Panc1 (cell line): ENCODE measurements around the gene UNKL. TPM values are rescaled to one million over a fixed set of nuclear protein-coding genes. Genes with fewer than 3 reads are reported as not detected.

Experiments used
- ATAC-seq: fragments of 200-7000 bp; cut with Tn5 transposase; 2 replicates; pipeline ENCODE4 v1.9.1; 2020; ENCODE audit warnings: mild to moderate bottlenecking, moderate library complexity
- BruUV-seq: library from RNA; stranded (reverse); fragments of 400-500 nt; replicated peaks from 2 replicates; lab custom pipeline; 2021; lab: Mats Ljungman, UMichigan
- CTCF ChIA-PET: fragments of 300-600 bp; sonication (Branson Sonifier 250); formaldehyde crosslinking; loops from one replicate; lab custom pipeline; 2022; ENCODE audit warnings: antibody characterized with exemption; lab: Charles Lee
- POLR2A ChIA-PET: fragments of 300-600 bp; sonication (Branson Sonifier 250); formaldehyde crosslinking; loops from one replicate; lab custom pipeline; 2022; ENCODE audit warnings: antibody characterized with exemption; lab: Charles Lee
- DNase-seq: peaks from one replicate; pipeline ENCODE4 v3.0.0-alpha.2; 2010; ENCODE audit warnings: low read depth, low spot score
- H3K27ac ChIP-seq: 2 replicates; pipeline ENCODE4 v1.5.1; 2011; ENCODE audit warnings: mild to moderate bottlenecking, low read length, inconsistent platforms
- H3K27me3 ChIP-seq: fragments of 200-500 bp; sonication (Bioruptor generic); 2 replicates; pipeline ENCODE4 v1.6.0; 2014; ENCODE audit warnings: low read length, inconsistent platforms; ENCODE audit not compliant: control insufficient read depth, insufficient read depth
- H3K36me3 ChIP-seq: fragments of 200-500 bp; sonication (Bioruptor generic); 2 replicates; pipeline ENCODE4 v1.5.1; 2014; ENCODE audit warnings: inconsistent platforms, mild to moderate bottlenecking, low read length, moderate library complexity; ENCODE audit not compliant: control insufficient read depth, insufficient read depth
- H3K4me1 ChIP-seq: 2 replicates; pipeline ENCODE4 v1.5.1; 2011; ENCODE audit warnings: inconsistent platforms, mild to moderate bottlenecking, low read length, moderate library complexity; ENCODE audit not compliant: control insufficient read depth, insufficient read depth
- H3K4me3 ChIP-seq, 2 experiments: 2 replicates each; pipeline ENCODE4 v1.5.1; 2011 to 2012; ENCODE audit warnings: low read depth in 2 of 2, low read length in 2 of 2, mild to moderate bottlenecking in 2 of 2, inconsistent platforms in 1 of 2, moderate library complexity in 1 of 2
- H3K9me3 ChIP-seq: fragments of 200-500 bp; sonication (Bioruptor generic); 2 replicates; pipeline ENCODE4 v1.5.1; 2014; ENCODE audit warnings: low read depth, mild to moderate bottlenecking, inconsistent platforms, low read length, moderate library complexity; ENCODE audit not compliant: control insufficient read depth, insufficient read depth
- CTCF ChIP-seq: fragments of 450-650 bp; IDR thresholded peaks from 2 replicates; pipeline ENCODE4 v1.5.1; 2017; ENCODE audit warnings: mild to moderate bottlenecking
- POLR2AphosphoS5 ChIP-seq: IDR thresholded peaks from 2 replicates; pipeline ENCODE4 v1.6.1; 2012; ENCODE audit warnings: mild to moderate bottlenecking, low read depth, low read length, moderate library complexity
- SIN3A ChIP-seq: IDR thresholded peaks from 2 replicates; pipeline ENCODE4 v1.6.1; 2012; ENCODE audit warnings: low read depth, mild to moderate bottlenecking, low read length, moderate library complexity, borderline replicate concordance; ENCODE audit not compliant: insufficient read depth
- TCF7L2 ChIP-seq: IDR thresholded peaks from 2 replicates; pipeline ENCODE4 v1.6.1; 2011; ENCODE audit warnings: mild to moderate bottlenecking, low read depth, low read length, inconsistent platforms
- in situ Hi-C: cut with HindIII; loops from 2 replicates; pipeline ENCODE4 v1.10.0; 2016; ENCODE audit warnings: low sequenced_read_pairs, low pct_unique_long_range_greater_than_20kb
- intact Hi-C: fragments of 100-400 bp; cut with micrococcal nuclease; formaldehyde crosslinking; loops from one replicate; pipeline ENCODE4 v1.10.0; 2022; ENCODE audit not compliant: unreplicated experiment
- total RNA-seq: library from RNA; stranded (reverse); gene quantifications from one replicate; pipeline ENCODE4 v1.2.1, GENCODE V29; 2021; ENCODE audit not compliant: unreplicated experiment
- TF ChIP-seq, protein P1 (sequence below), 2 experiments: IDR thresholded peaks; 2 replicates each; pipeline ENCODE4 v1.6.1; 2011 to 2012; ENCODE audit warnings: low read depth in 2 of 2, control low read depth in 1 of 2, low read length in 1 of 2, mild to moderate bottlenecking in 1 of 2, moderate library complexity in 1 of 2; ENCODE audit not compliant: insufficient read depth in 1 of 2

The UNKL gene
- total RNA-seq, 1 experiment from 2014 or later = 26.6 TPM

- no peak for ATAC-seq
- Histone ChIP-seq H3K9me3 (no peaks in the 10 kb centered on the region), H3K27ac (no peak overlapping the region), H3K4me3 (no peak overlapping the region), H3K36me3 (no peaks in the 10 kb centered on the region), H3K4me1 (no peaks in the 10 kb centered on the region), H3K27me3 (no peaks in the 10 kb centered on the region)
- intact Hi-C loops = no loop called here
- ChIA-PET POLR2A (no interaction called here), CTCF (no interaction called here)
- DNase-seq = no peak
- no TSS peak for BruUV-seq
- in situ Hi-C loops = no loop called here
- no peak for TF ChIP-seq SIN3A
- no peak for TF ChIP-seq POLR2AphosphoS5
- TF ChIP-seq, protein P1, sequence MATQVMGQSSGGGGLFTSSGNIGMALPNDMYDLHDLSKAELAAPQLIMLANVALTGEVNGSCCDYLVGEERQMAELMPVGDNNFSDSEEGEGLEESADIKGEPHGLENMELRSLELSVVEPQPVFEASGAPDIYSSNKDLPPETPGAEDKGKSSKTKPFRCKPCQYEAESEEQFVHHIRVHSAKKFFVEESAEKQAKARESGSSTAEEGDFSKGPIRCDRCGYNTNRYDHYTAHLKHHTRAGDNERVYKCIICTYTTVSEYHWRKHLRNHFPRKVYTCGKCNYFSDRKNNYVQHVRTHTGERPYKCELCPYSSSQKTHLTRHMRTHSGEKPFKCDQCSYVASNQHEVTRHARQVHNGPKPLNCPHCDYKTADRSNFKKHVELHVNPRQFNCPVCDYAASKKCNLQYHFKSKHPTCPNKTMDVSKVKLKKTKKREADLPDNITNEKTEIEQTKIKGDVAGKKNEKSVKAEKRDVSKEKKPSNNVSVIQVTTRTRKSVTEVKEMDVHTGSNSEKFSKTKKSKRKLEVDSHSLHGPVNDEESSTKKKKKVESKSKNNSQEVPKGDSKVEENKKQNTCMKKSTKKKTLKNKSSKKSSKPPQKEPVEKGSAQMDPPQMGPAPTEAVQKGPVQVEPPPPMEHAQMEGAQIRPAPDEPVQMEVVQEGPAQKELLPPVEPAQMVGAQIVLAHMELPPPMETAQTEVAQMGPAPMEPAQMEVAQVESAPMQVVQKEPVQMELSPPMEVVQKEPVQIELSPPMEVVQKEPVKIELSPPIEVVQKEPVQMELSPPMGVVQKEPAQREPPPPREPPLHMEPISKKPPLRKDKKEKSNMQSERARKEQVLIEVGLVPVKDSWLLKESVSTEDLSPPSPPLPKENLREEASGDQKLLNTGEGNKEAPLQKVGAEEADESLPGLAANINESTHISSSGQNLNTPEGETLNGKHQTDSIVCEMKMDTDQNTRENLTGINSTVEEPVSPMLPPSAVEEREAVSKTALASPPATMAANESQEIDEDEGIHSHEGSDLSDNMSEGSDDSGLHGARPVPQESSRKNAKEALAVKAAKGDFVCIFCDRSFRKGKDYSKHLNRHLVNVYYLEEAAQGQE (IDR thresholded peaks at IDR 0.05; ENCODE audit: insufficient read depth in 1 of 2, low read depth in 2 of 2, low read length in 1 of 2) = no peak
- no peak for TF ChIP-seq CTCF
- no peak for TF ChIP-seq TCF7L2
Observed at GRCh38 chr16:1458336-1458976, 44.0 kb upstream of the UNKL start.

- in situ Hi-C loops (no loop called here), intact Hi-C loops (no loop called here)
- no peaks in the 10 kb centered on the region for H3K36me3 ChIP-seq
- no peak for DNase-seq
- CTCF ChIA-PET = no interaction called here
- no peak for ATAC-seq
- H3K27me3 ChIP-seq = no peaks in the 10 kb centered on the region
- no peak overlapping the region for H3K4me3 ChIP-seq
- no peaks in the 10 kb centered on the region for H3K9me3 ChIP-seq
- no peaks in the 10 kb centered on the region for H3K4me1 ChIP-seq
- H3K27ac ChIP-seq = no peak overlapping the region
- no peak for TF ChIP-seq TCF7L2
- BruUV-seq = no TSS peak
- POLR2A ChIA-PET = no interaction called here
Observed at GRCh38 chr16:1457489-1458245, 43.2 kb upstream of the UNKL start.

- in situ Hi-C loops (no loop called here), intact Hi-C loops (no loop called here)
- Histone ChIP-seq H3K9me3 (no peaks in the 10 kb centered on the region), H3K27me3 (no peaks in the 10 kb centered on the region), H3K4me3 (no peak overlapping the region), H3K36me3 (no peaks in the 10 kb centered on the region; the same call in 1 of the 2 replicates), H3K27ac (no peak overlapping the region), H3K4me1 (no peaks in the 10 kb centered on the region)
- ATAC-seq (no peak), DNase-seq (no peak)
- ChIA-PET CTCF (no interaction called here), POLR2A (interaction anchor here (0.6 kb wide), 1 partner anchor 25 kb away, joined by 4 read pairs; no protein-coding TSS in a partner anchor)
- no TSS peak for BruUV-seq
- no peak for TF ChIP-seq POLR2AphosphoS5
- no peak for TF ChIP-seq TCF7L2
- no peak for TF ChIP-seq SIN3A
- TF ChIP-seq CTCF = no peak
- TF ChIP-seq, protein P1 (IDR thresholded peaks at IDR 0.05; ENCODE audit: insufficient read depth in 1 of 2, low read depth in 2 of 2, low read length in 1 of 2) = no peak
Observed at GRCh38 chr16:1456951-1457350, 42.4 kb upstream of the UNKL start.
